NCI-H774 (cell line): ENCODE measurements around the gene PTGDS.
A peak's percentile ranks its signal among the peaks of the same experiment; 100 is the strongest.

ENCODE experiments used
- DNase-seq: peaks from one replicate; lab custom pipeline; 2025; lab: John Stamatoyannopoulos, UW

The PTGDS gene

DNA sequence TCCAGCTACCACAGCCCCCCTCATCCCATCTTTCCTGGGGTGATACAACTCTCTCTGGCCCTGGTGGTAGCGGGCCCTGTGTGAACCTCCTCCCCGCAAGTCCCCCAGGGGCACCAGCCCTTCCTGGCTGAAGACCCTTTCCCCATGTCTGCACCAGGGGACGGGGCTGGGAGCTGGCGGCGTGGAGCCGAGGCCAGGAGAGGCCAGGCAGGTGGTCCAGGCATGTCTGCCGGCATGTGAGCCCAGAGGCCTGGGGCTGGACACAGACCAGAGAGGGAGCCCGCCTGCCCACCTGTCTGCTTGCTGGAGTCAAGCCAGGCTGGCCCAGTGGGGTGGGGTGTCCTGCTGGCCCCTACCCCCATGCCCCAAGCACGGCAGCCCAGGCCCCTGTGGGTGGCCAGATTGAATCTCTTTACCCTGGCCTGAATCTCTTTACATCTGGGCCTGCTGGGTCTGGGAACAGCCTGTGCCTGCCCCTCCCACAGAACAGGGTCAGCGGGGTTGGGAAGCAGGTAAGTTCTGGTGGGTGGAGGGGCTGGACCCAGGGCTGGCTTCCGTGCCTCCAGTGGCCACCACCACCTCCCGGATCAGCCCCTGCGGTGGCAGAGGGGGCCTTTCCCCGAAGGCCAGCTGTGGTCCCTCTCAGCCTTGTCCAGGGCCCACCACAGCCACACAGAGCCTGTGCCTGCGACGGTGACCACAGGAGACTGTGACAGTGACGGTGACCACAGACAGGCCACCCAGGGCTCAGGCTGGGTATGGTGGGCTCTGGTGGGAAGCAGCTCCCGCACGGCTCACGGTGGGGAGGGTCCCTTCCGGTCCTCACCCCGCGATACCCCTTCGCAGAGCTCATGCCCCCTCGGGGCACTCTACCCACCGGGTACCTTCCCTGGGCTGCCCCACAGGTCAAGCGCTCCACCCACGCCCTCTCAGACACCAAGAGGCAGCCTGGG is 18.1 kb upstream of the PTGDS start:
- no peak for DNase-seq

DNA sequence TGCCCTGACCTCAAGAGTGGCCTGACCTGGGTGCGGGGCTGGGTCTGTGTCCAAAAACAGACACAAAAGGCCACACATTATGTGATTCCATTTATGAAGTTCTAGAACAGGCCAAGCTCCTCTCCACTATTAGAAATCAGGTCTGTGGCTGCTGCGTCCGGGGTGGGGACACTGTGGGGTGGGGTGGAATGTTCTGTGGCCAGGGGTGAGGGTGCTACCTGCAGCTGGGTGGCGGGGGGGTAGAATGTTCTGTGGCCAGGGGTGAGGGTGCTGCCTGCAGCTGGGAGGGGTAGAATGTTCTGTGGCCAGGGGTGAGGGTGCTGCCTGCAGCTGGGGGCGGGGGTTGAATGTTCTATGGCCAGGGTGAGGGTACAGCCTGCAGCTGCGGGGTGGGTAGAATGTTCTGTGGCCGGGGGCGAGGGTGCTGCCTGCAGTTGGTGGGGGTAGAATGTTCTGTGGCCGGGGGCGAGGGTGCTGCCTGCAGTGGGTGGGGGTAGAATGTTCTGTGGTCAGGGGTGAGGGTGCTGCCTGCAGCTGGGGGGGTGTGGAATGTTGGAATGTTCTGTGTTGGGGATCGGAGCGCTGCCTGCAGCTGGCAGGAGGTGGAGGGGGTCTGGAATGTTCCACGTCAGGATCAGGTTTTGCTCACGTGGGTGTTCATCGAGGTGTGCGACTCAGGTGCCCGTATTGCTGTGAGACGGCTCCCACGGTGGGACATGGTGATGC is 16.9 kb upstream of the PTGDS start:
- DNase-seq, result no peak

DNA sequence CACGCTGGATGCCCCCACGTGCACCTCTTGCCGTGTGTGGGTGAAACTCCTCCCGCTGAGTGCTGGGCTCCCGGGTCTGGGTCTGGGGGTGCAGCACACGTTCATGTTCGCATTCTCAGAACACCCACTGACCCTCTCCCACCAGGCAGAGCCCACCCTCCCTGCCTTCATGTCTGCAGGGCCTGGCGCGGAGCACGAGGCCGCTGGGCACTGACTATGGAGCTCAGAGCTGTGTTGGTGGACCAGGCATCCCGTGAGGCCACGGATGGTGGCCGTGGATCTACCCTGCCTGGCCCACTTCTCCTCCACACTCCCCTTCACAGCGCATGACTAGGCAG is 16.4 kb upstream of the PTGDS start:
- no peak for DNase-seq

DNA sequence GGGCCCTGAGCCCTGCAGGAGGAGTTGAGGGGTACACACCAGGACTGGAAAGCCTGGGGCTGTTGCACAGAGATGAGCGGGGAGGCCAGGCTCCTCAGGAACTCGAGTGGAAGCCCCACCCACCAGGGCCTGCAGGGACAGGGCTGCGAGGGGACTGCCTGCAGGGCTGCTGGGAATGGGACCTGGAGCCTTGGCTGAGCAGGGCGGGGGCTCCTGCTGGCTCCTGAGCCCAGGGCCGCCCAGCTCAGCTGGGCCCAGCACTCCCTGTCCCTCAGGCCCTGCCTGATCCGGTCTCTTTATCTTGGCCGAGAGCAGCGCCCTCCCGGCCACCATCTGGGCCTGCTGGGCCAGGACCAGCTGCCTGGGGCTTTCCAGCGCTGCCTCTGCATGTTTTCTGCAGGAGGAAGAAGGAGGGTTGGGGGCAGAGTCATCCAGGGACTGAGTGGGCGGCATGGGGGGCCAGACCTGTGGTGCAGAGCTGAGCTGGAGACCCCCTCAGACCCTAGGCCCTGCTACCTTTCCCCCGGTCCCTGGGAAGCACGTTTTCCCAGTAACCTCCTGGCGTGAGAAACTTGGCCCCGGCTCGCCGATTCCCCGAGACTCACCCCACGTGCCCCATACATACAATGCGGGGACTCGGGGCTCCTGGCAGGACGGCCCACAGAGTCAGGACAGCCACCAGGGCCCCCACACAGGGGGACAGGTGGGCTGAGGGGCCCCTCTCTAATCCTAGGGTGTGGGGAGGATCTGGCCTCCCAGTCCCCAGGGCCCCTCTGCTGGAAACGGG is 15.8 kb upstream of the PTGDS start:
- DNase-seq, result no peak

DNA sequence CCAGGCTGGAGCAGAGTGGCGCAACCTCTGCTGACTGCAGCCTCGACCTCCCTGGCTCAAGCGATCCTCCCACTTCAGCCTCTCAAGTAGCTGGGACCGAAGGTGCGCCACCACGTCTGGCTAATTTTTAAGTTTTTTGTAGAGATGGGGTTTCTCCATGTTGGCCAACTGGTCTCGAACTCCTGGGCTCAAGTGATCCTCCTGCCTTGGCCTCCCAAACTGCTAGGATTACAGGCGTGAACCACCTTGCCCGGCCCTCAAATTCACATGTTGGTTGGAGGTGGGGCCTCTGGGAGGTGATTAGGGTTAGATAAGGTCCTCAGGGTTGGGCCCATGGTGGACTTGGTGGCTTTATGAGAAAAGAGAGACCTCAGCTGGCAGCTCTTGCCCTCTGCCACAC is 15.1 kb upstream of the PTGDS start:
- no peak for DNase-seq

DNA sequence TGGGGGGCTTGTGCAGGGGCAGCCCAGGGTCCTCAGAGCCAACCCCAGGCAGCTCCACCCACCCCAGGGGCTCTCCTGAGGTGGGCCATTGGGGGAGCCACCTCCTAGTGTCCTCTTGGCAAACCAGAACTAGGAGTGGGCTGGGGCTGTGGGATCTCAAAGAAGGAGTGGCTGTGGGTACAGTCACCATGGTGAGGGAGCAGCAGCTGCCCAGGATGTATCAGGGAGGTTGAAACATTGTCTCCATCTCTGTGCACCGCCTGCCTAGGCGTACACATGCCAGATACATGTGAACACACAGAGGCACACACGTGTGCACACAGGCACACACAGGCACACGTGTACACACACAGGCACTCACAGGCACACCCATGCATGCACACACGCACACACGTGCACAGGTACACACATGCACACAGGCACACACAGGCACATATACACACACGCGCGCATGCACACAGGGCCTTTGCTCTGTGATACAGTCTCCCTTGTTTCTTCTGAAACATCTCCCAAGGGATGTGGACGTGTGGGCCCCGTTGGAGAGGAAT is 14.5 kb upstream of the PTGDS start:
- DNase-seq, result no peak

DNA sequence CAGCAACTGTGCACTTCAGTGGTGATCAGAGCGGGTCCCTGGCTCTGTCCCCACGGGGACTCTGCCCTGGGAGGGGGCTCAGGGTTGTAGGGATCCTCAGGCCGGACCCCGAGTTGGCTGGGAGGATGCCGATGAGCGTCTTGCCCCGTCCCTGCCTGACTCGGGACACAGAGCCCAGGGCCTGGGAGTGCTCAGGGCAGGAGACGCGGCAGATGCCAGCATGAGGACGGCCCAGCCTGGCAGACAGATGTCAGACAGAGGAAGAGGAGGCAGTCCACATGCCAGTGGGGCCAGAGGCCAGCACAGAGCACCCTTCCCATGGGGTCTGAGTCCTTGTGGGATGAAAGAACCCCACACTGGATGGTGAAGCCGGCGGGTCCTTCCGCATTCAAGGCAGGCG is 14.0 kb upstream of the PTGDS start:
- no peak for DNase-seq

DNA sequence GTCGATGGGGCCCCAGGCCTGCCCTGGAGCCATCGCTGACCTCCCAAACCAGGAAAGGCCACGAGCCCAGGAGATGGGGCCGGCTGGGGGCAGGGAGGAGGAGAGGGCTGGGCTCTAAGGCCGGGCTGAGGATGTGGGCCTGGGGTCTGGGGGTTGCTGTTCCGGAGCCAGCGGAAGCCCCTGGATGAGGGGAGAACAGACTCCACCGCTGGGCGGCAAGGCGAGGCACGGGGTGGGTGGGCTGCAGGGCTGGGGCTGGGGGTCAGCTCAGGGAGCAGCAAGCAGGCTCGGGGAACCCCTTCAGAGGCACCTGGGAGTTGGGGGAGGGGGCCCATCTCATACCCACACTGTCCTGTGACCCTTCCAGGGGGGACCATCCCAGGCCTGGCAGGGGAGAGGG is 13.6 kb upstream of the PTGDS start:
- no peak for DNase-seq

DNA sequence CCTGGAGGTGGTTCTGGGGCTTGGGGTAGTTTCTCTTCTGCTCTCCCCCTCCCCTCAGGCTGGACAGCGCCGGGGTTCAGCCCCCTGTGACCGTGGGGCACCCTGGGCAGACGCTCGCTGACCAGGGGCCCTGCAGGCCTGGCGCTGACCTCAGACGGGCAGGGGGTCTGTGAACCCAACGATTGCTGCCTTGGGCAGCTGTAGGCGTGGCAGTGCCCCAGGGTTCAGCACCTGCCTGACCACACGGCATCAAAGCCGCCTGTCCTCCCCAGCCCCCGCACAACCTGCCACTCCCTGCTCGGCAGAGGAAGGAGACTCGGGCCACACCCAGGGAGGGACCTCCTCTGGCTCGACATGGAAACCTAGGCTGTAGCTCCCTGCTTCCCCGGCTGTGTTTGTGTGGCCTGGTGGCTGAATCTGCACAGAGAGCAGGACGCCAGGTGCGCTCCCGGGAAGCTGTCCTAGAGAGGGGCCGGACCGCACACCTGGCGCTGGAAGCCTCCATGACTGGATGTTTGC is 13.1 kb upstream of the PTGDS start:
- peak; percentile 41 for DNase-seq

DNA sequence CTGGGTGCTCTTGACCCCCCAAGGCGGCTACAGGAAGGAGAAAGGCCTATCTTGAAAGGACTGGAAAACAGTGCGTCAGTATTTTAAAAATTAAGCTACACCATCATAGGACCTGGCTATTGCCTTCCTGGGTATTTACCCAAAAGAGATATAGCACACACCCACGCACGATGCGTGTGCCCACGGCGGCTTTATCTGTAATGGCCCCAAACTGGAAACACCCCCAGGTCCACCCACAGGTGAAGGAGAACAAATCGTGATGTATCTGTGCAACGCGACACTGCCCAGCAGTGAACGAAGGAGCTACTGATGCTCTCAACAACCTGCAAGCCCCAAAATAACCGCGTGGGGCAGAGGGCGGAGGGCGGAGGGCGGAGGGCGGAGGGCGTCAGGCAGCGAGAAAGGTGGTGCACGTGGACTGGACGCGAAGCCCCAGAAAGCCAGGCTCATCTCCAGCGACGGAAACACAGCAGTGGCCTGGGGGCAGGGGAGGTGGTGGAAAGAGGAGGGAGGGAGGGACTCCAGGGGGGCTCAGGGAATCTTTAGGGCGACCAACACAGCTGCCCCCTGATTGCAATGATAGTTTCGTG is 12.4 kb upstream of the PTGDS start:
- DNase-seq, result no peak

DNA sequence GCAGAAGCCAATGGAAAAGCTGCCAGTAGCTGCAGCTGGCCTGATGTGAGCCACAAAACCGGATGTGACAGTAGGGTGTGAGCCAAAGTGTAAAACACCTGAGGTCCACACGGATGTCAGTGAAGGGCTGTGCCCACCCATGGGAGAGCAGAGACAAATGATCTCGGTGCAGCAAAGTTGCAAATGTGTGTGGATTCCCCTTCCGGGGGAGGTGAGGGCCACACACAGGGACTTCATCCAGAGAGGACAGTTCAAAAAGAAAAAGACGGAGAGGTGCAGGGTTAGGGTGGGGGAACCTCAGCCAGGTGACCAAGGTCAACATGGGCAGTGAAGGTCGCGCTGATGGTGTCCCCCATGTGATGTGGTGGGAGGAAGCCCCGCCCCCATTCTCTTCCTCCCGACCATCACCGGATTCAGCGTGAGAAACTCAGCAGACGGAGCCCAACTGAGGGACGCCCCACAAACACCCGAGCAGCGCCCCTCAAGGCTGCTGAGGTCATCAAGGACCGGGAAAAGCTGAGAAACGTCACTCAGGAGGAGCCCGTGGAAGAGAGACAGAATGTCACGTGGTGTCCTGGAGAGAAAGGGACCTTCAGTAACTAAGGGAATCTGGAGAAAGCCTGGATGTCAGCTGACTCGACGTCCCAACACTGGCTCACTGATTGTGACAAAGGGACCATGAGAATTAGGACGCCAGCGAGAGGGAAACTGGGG is 11.4 kb upstream of the PTGDS start:
- DNase-seq, result no peak

DNA sequence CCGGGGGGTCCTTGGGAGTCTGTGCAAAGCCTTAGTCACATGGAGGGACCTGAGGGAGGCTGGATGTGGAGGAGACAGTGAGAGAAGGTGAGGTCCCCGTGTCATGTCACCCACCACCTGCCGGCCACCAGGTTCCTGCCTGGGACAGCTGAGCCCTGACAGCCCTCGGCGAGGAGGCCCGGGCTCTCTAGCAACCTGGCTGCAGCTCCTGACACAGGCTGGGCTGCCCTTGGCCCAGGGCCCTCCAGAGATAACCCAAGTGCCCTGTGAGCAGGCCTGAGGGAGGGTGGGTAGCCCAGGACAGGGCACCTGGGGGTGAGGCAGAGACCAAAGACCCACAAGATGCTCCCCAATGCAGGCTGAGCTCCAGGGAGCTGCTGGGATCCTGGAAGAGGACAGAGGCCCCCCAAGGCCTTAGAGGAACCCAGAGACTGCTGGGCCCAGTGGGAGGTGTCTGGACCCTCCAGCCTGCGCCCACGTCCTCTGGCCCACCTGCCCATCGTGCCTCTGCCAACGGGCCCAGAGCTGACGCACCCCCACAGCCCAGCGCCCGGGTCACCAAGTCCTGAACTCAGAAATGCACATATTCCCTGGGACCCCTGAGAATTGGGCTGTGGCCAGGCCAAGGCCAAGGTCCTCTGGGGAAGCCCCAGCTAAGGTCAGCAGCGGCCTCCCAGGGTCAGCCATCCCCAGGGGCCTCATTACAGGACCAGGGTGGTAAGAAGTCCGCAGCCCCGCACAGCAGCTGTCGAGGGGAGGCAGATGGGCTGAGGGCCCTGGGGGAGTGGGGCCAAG is 8.8 kb upstream of the PTGDS start:
- no peak for DNase-seq

DNA sequence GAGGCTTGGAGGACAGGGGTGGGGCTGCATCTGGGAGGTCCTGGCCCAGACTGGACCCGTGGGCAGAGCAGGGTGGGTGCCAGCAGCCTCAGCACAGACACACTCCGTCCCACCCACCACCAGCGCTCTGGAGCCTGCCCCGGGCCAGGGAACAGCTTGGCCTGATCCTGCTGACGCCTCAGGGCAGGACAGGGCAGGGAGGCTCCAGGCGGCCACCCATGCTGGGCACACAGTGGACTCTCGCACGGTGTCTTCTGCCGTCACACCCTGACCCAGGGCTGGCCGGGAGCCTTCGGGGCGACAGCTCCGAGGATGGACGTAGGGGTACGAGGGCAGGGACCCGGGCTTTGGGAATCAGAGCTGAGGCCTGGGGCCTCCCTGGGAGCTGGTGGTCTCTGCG is 8.2 kb upstream of the PTGDS start:
- DNase-seq, result no peak

DNA sequence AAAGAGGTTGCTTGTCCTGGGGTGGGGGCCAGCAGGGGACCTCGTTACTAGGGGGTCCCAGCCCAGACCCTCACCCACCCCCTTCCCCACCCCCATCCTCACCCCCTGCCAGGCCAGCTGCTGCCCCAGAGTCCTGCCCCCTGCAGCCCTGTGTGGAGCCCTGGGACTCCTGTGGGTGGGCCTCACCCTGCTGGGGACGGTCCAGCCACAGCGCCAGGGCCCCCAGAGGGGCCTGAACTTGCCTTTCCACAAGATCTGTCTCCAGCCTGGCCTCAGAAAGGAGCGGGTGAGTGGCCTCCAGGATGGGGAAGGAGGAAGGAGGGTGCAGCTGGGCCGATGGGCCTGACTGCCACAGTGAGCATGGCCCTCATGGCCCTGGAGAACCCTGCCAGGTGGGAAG is 7.5 kb upstream of the PTGDS start:
- DNase-seq, result no peak

DNA sequence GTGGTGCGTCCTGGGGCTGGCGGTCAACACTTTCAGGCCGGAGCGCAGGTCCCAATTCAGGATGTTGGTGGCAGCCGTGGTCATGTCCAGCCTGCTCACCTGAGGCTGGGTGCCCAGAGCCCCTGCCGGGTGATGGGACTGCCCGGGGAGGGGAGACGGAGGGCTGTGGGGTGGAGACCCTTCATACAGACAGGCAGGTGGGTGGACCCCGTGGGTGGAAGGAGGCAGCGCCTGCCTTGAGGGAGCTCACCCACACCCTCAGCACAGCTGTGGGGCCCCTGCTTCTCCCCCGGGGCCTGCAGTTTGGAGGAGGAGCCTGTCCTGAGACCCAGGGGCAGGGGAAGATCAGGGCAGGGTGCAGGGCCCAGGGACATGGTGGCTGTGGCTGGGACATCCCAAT is 6.9 kb upstream of the PTGDS start:
- no peak for DNase-seq

DNA sequence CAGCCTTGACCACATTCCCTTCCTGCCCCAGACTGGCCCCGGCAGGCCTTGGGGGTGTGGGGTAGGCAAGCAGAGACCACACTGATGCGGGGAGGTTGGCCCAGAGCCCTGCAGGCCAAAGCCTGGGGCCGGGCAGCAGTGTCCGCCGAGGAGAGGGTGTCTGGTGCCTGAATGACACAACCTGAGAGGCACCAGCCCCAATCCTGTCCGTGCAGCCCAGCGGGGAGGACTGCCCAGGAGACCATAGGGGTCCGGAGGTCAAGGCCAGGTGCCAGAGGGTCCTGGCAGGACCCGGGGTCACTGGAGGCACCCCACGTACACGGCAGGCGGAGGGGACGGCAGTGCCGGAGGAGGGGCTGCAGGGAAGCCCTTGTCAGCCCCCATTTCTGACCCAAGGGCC is 5.6 kb upstream of the PTGDS start:
- DNase-seq, result no peak

DNA sequence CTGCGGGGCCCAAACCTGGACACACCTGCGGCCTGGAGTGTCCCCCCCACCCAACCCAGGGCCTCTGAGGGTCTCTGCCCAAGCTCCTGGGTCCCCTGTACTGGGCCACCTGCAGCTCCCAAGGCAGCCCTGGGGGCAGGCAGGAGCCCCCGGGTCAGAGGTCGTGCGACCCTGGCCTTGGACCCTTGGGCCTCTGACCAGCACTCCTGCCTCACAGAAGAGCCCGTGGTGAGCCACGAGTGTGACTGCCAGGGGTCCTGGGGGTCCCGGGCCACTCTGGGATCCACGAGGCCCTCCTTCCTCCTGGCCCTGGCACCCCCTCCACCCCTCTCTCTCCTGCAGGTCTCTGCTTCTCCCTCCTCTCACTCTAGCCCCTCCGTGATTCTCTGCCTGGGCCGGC is 5.0 kb upstream of the PTGDS start:
- no peak for DNase-seq

DNA sequence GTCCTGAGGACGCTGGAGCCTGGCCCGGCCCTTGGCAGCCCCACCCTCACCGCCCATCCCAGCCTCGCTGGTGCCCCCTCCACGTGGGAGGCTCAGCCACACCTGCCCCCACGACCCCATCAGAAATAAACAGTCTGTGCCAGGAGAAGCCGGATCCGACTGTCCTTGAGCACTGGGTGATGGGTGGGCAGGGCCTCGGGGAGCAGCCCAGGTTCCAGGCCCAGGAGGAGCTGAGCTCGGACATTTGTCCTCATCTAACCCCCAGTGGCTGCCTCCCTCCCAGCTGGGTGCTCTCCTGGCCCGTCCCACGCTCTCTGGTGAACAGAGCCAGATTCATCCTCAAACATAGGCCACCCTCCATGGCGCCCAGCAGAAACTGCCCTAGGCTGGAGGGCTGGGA is 4.6 kb upstream of the PTGDS start:
- no peak for DNase-seq

DNA sequence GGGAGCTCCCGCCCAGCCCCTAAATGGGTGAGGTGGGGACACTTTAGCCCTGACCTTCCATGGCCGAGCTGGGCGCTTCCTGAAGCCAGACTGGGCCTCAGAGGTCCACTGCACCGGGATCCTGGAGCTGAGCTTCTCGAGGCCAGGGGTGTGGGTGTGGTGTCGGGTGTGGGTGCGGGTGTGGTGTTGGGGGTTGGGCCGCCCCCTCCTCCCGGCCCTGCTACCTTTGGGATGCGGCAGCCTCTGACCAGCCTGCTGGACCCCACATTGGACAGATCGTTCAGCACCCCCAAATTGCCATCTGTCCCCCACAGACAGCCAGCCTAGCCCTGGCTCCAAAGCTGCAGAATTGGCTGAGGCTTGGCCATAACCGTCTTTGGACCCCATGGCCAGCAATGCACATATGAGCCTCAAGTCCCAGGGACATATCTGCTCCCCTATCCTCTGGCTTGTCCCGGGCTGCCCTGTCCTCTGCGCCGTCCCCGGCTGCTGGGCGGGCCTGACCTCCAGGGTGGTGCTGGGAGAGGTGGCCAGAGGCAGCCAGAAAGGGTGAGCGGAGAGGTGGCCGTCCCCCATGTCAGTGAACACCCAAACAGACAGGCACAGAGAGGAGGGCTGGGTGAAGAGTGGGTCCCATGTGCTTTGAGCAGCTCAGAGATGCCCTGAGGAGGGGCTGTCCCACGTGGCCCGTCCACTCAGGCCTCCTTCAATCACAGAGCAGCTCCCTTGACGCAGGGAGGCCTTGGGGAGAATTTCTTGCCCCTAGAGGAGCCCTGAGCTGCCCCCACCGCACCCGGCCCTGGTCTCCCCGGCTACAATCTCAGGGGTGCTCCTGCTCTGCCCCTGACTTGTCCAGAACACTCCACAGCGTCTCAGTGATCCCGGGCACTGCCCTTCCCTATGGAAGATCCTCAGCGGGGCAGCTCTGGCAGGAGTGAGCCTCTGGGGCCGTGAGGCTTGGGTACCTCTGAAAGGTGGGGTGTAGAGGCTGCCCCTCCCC is 3.4 kb upstream of the PTGDS start:
- DNase-seq, result no peak
